ENCODE results near the gene THEM4. TPM values are rescaled to one million over a fixed set of nuclear protein-coding genes. Genes with fewer than 3 reads are reported as not detected.

Gene THEM4
- polyA plus RNA-seq, 3 donors, result 16.0 to 50.2 (median 40.5) TPM

- DNase-seq, result no peak
Observed at GRCh38 chr1:151839457-151840403, 69.6 kb downstream of the THEM4 start, which contains the start of gene C2CD4D. Gene C2CD4D (minus strand): TSS chr1:151839820. CDS start chr1:151838989, 831 bp downstream.

- DNase-seq, result no peak
Observed at GRCh38 chr1:151839082-151839412, 70.3 kb downstream of the THEM4 start.

GRCh38 chr1:151838222-151839081 is 70.9 kb downstream of the THEM4 start:
- DNase-seq, result no peak

- no peak for DNase-seq
Observed at GRCh38 chr1:151837884-151838221, 71.5 kb downstream of the THEM4 start.

GRCh38 chr1:151837197-151837596 is 72.1 kb downstream of the THEM4 start:
- no peak for DNase-seq

- no peak for DNase-seq
Observed at GRCh38 chr1:151835596-151835995, 73.7 kb downstream of the THEM4 start.

- DNase-seq, result no peak
Observed at GRCh38 chr1:151834239-151834638, 75.1 kb downstream of the THEM4 start.

GRCh38 chr1:151833172-151833900 is 76.0 kb downstream of the THEM4 start:
- no peak for DNase-seq

- DNase-seq, result no peak
Observed at GRCh38 chr1:151832318-151832980, 76.9 kb downstream of the THEM4 start.

GRCh38 chr1:151831605-151832004 is 77.7 kb downstream of the THEM4 start, which contains the start of gene RORC:
Gene RORC (minus strand): TSS chr1:151831802. CDS start chr1:151831764, 38 bp downstream.
- no peak for DNase-seq

GRCh38 chr1:151831256-151831591 is 78.1 kb downstream of the THEM4 start:
- no peak for DNase-seq

GRCh38 chr1:151830055-151830454 is 79.3 kb downstream of the THEM4 start:
- no peak for DNase-seq

- DNase-seq, result no peak
Observed at GRCh38 chr1:151829352-151830046, 79.8 kb downstream of the THEM4 start.

- DNase-seq, result peak; percentile 68
Observed at GRCh38 chr1:151828921-151829320, 80.4 kb downstream of the THEM4 start.

- no peak for DNase-seq
Observed at GRCh38 chr1:151827853-151828252, 81.5 kb downstream of the THEM4 start.

- DNase-seq, result no peak
Observed at GRCh38 chr1:151825751-151826660, 83.3 kb downstream of the THEM4 start.

GRCh38 chr1:151825204-151825603 is 84.1 kb downstream of the THEM4 start:
- no peak for DNase-seq

All from renal pelvis (tissue), 4 donors.